ENCODE measurements around the gene MCAT. TPM values are rescaled to one million over a fixed set of nuclear protein-coding genes. Genes with fewer than 3 reads are reported as not detected.
"Not testable (repeated sequence)": the region's sequence is repeated elsewhere in the genome, so short reads cannot be mapped to it uniquely, and the experiment has no call there.

The MCAT gene
- total and polyA plus RNA-seq, 10 donors: 7.6 to 25.3 (median 11.4) TPM

- peaks cover 6 to 41% (median 26%) of the 10 kb centered on the region in 6 donors for H3K4me1 ChIP-seq
- peak within 1 kb of the TSS in 5 of 8 donors; percentile 7 to 47 (median 31) for H3K27ac ChIP-seq
- H3K4me3 ChIP-seq: peak within 1 kb of the TSS; percentile 54 to 85 (median 64)
- DNase-seq: peak; percentile 84
- peaks cover 4 to 71% (median 38%) of the 10 kb centered on the region in 7 donors for H3K27me3 ChIP-seq (replicated peaks in 1 of 7)
- H3K9me3 ChIP-seq: no peaks in the 10 kb centered on the region
- TF ChIP-seq POLR2AphosphoS5 (IDR thresholded peaks at IDR 0.05): no peak
- TF ChIP-seq CTCF (IDR thresholded peaks at IDR 0.05 in 8 of 11, conservative IDR thresholded peaks at IDR 0.05 in 3 of 11): peak in 5 of 11 experiments; percentile 1 to 47 (median 18)
- H3K36me3 ChIP-seq: no peaks in the 10 kb centered on the region
- intact Hi-C loops (cut with DNase I; ENCODE audit: low total_unique reads): no loop called here
- WGBS, 5 donors: 0 to 1% (median 0%) methylated on average over 5 to 49 of the region's 49 CpGs
Observed at GRCh38 chr22:43110444-43110926, 32.7 kb downstream of the MCAT start, which contains the start of gene BIK. TSS of gene BIK (plus strand) at chr22:43110750. CDS start at chr22:43124023, 13,273 bp downstream.

GRCh38 chr22:43109921-43110443, 33.2 kb downstream of the MCAT start:
- peak overlapping the region in 1 of 8 donors; percentile 47 for H3K27ac ChIP-seq
- no peaks in the 10 kb centered on the region for H3K36me3 ChIP-seq
- no peak for DNase-seq
- WGBS, 5 donors: 14 to 21% (median 16%) methylated on average over 16 to 32 of the region's 32 CpGs
- TF ChIP-seq POLR2A (IDR thresholded peaks at IDR 0.05) (no peak), CTCF (IDR thresholded peaks at IDR 0.05 in 8 of 11, conservative IDR thresholded peaks at IDR 0.05 in 3 of 11) (peak in 1 of 11 experiments; percentile 16)
- peaks cover 6 to 36% (median 23%) of the 10 kb centered on the region in 6 donors for H3K4me1 ChIP-seq
- peaks cover 4 to 66% (median 38%) of the 10 kb centered on the region in 7 donors for H3K27me3 ChIP-seq (replicated peaks in 1 of 7)
- intact Hi-C loops (cut with DNase I; ENCODE audit: low total_unique reads): no loop called here
- H3K4me3 ChIP-seq: peak overlapping the region; percentile 54 to 85 (median 64)
- no peaks in the 10 kb centered on the region for H3K9me3 ChIP-seq

- Histone ChIP-seq H3K9me3 (no peaks in the 10 kb centered on the region), H3K4me3 (no peak overlapping the region), H3K4me1 (peaks cover 6 to 32% (median 23%) of the 10 kb centered on the region in 6 donors), H3K36me3 (no peaks in the 10 kb centered on the region), H3K27ac (no peak overlapping the region), H3K27me3 (replicated peaks in 1 of 7) (peaks cover 4 to 61% (median 38%) of the 10 kb centered on the region in 7 donors)
- 63 to 79% (median 66%) methylated on average over 5 of the region's 5 CpGs for WGBS, 5 donors
- TF ChIP-seq POLR2AphosphoS5 (IDR thresholded peaks at IDR 0.05) (no peak), POLR2A (IDR thresholded peaks at IDR 0.05) (no peak), CTCF (IDR thresholded peaks at IDR 0.05 in 8 of 11, conservative IDR thresholded peaks at IDR 0.05 in 3 of 11) (no peak)
- intact Hi-C loops (cut with DNase I; ENCODE audit: low total_unique reads): no loop called here
- no peak for DNase-seq
Observed at GRCh38 chr22:43109511-43109910, 33.7 kb downstream of the MCAT start.

- 90 to 95% (median 93%) methylated on average over 8 of the region's 8 CpGs for WGBS, 5 donors
- DNase-seq: no peak
- Histone ChIP-seq H3K27me3 (replicated peaks in 1 of 7) (peaks cover 4 to 29% (median 9%) of the 10 kb centered on the region in 7 donors), H3K4me3 (no peak overlapping the region), H3K27ac (no peak overlapping the region), H3K36me3 (no peaks in the 10 kb centered on the region), H3K9me3 (no peaks in the 10 kb centered on the region), H3K4me1 (peaks cover 3 to 32% (median 22%) of the 10 kb centered on the region in 6 donors)
- TF ChIP-seq POLR2A (IDR thresholded peaks at IDR 0.05) (no peak), POLR2AphosphoS5 (IDR thresholded peaks at IDR 0.05) (no peak), CTCF (IDR thresholded peaks at IDR 0.05 in 8 of 11, conservative IDR thresholded peaks at IDR 0.05 in 3 of 11) (no peak)
- intact Hi-C loops (cut with DNase I; ENCODE audit: low total_unique reads): no loop called here
Observed at GRCh38 chr22:43106302-43106701, 36.9 kb downstream of the MCAT start.

- H3K36me3 ChIP-seq; H3K4me3 ChIP-seq; H3K9me3 ChIP-seq; H3K27ac ChIP-seq; intact Hi-C loops (cut with DNase I; ENCODE audit: low total_unique reads); DNase-seq: not testable (repeated sequence)
- H3K27me3 ChIP-seq (replicated peaks in 1 of 7): peaks cover 0 to 15% (median 4%) of the 10 kb centered on the region in 7 donors
- 93 to 97% (median 97%) methylated on average over 3 of the region's 3 CpGs for WGBS, 5 donors
- peaks cover 0 to 30% (median 9%) of the 10 kb centered on the region in 6 donors for H3K4me1 ChIP-seq
Observed at GRCh38 chr22:43104950-43105349, 38.2 kb downstream of the MCAT start.

GRCh38 chr22:43104056-43104625, 39.1 kb downstream of the MCAT start:
- intact Hi-C loops (cut with DNase I; ENCODE audit: low total_unique reads); H3K27me3 ChIP-seq (replicated peaks in 1 of 7); H3K9me3 ChIP-seq; H3K4me3 ChIP-seq; DNase-seq; H3K36me3 ChIP-seq: not testable (repeated sequence)
- Histone ChIP-seq H3K27ac (peak overlapping the region in 2 of 8 donors; percentile 38 to 44), H3K4me1 (peaks cover 0 to 26% (median 7%) of the 10 kb centered on the region in 6 donors)
- 43 to 67% (median 61%) methylated on average over 15 of the region's 15 CpGs for WGBS, 5 donors
